ENCODE measurements around the gene SHPK.

SHPK gene

DNA sequence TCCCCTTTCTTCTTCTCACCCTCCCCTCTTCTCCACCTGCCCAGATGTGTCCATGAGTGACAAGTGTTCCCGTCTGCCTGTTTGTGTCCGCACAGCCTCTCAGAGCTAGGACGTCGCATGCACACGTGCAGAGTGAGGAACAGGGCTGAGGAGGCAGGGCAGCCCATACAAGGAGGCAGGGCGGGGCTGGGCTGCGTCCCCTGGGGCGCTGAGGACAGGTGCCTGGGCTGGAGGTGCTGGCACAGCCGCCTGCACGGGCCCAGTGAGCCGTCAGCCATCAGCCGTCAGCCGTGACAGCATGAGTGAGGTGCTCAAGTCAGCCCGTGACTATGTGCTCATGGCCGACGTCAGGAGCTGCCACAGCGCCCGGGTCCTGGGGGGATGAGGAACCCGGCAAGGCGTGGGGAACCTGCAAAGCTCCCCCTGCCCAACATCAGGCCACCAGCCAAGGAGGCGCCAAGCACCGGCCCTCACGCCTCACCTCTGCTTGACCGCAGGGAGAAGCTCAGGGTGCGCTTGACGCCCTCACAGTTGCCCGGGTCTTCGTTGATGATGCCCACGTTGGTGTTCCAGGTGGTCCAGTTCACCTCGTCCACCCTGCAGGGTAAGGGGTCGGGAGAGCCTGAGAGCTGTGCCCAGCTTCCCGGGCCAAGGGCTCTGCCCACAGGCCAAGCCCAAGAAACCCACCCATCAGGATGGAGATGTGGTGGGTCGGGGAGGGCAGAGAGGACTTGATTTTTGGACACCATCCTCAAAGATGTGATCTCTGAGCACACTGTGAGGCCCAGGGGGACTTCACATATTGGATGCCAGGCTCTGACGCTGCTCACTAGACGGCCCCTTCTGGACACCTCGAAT, 64.8 kb downstream of the SHPK start:
- H3K4me3 ChIP-seq (ENCODE audit: low read length in 2 of 2): peak overlapping the region in 1 of 2 donors; percentile 69
- no CpG with 5 or more reads among the region's 36 CpGs for WGBS, 2 donors (ENCODE audit: extremely low coverage in 2 of 2, insufficient read length in 2 of 2, insufficient replicate concordance in 1 of 2)

DNA sequence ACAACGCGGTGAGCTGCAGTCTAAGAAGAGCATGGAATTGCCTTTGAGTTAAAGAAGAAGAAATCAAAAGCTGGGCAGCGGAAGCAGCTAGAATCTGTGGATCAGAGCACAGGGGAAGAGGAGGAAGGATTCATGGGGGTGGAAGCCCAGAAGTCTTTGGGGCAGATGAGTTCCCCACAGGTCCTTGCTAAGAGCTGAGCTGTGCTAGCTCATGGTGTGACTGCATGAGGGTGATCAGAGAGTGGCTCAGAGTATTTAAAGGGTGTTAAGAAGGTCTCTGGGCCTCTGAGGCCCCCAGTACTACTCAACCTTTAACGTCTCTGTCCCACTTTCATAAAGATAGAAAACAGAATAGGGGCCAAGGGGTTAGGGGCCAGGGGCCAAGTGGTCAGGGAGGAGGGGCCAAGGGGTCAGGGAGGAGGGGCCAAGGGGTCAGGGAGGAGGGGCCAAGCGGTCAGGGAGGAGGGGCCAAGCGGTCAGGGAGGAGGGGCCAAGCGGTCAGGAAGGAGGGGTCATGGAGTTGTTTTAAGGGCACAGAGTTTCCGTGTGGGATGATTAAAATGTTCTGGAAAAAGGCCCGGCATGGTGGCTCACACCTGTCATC, 66.4 kb downstream of the SHPK start:
- H3K14ac ChIP-seq (ENCODE audit: low read length): no peak overlapping the region
- WGBS, 2 donors (ENCODE audit: extremely low coverage in 2 of 2, insufficient read length in 2 of 2, insufficient replicate concordance in 1 of 2): no CpG with 5 or more reads among the region's 9 CpGs
- H4K91ac ChIP-seq (ENCODE audit: low read depth, low read length, poor library complexity): no peak overlapping the region
- peaks cover 4% of the 10 kb centered on the region for H3K79me1 ChIP-seq (ENCODE audit: low read depth, low read length)
- no peak overlapping the region for H2BK15ac ChIP-seq (ENCODE audit: low read length)
- no peak overlapping the region for H4K8ac ChIP-seq (ENCODE audit: low read depth, low read length)
- no peak overlapping the region for H3K4me3 ChIP-seq (ENCODE audit: low read length in 2 of 2)
- no peak overlapping the region for H3K4me2 ChIP-seq (ENCODE audit: insufficient read depth, low read length, poor library complexity, severe bottlenecking)
- peaks cover 0 to 6% of the 10 kb centered on the region in 2 donors for H3K9me3 ChIP-seq (replicated peaks in 1 of 2; ENCODE audit: control insufficient read depth in 2 of 2, insufficient read depth in 1 of 2, low read depth in 1 of 2, low read length in 2 of 2)
- peaks cover 9 to 39% of the 10 kb centered on the region in 2 donors for H3K36me3 ChIP-seq (replicated peaks in 1 of 2; ENCODE audit: control insufficient read depth in 2 of 2, insufficient read depth in 2 of 2, low read length in 2 of 2)
- H3K27ac ChIP-seq (replicated peaks; ENCODE audit: low read length): no peak overlapping the region
- no peak overlapping the region for H2BK5ac ChIP-seq (ENCODE audit: low read length)
- no peak overlapping the region for H3K18ac ChIP-seq (ENCODE audit: low read length)
- no peak overlapping the region for H3K9ac ChIP-seq (ENCODE audit: low read depth, low read length, poor library complexity)
- no peaks in the 10 kb centered on the region for H3K27me3 ChIP-seq (ENCODE audit: control insufficient read depth in 3 of 3, insufficient read depth in 3 of 3, low read depth in 1 of 3, low read length in 3 of 3)
- no peaks in the 10 kb centered on the region for H3K4me1 ChIP-seq (ENCODE audit: control insufficient read depth in 2 of 2, insufficient read depth in 1 of 2, low read depth in 1 of 2, low read length in 2 of 2)
- H2AK5ac ChIP-seq (ENCODE audit: low read depth, low read length): no peak overlapping the region
- no peak overlapping the region for H2BK12ac ChIP-seq (ENCODE audit: low read length)
- no peak for DNase-seq (ENCODE audit: low spot score)
- H3K23ac ChIP-seq (ENCODE audit: low read depth, low read length, poor library complexity): no peak overlapping the region
- H2AFZ ChIP-seq (ENCODE audit: low read length): no peak overlapping the region
- no peak overlapping the region for H2BK120ac ChIP-seq (ENCODE audit: low read depth, low read length)
- H3K4ac ChIP-seq (ENCODE audit: low read length): no peak overlapping the region

More for the DNA sequence above, 64.8 kb downstream of the SHPK start:
- no peak overlapping the region for H3K4me2 ChIP-seq (ENCODE audit: insufficient read depth, low read length, poor library complexity, severe bottlenecking)
- H3K4me1 ChIP-seq (ENCODE audit: control insufficient read depth in 2 of 2, insufficient read depth in 1 of 2, low read depth in 1 of 2, low read length in 2 of 2): no peaks in the 10 kb centered on the region
- H2AFZ ChIP-seq (ENCODE audit: low read length): no peak overlapping the region
- no peak overlapping the region for H3K9ac ChIP-seq (ENCODE audit: low read depth, low read length, poor library complexity)
- peaks cover 4% of the 10 kb centered on the region for H3K79me1 ChIP-seq (ENCODE audit: low read depth, low read length)
- peak overlapping the region; percentile 91 for H3K23ac ChIP-seq (ENCODE audit: low read depth, low read length, poor library complexity)
- H2BK15ac ChIP-seq (ENCODE audit: low read length): no peak overlapping the region
- H3K4ac ChIP-seq (ENCODE audit: low read length): no peak overlapping the region
- H3K18ac ChIP-seq (ENCODE audit: low read length): no peak overlapping the region
- DNase-seq (ENCODE audit: low spot score): no peak
- peak overlapping the region; percentile 28 for H2AK5ac ChIP-seq (ENCODE audit: low read depth, low read length)
- no peaks in the 10 kb centered on the region for H3K27me3 ChIP-seq (ENCODE audit: control insufficient read depth in 3 of 3, insufficient read depth in 3 of 3, low read depth in 1 of 3, low read length in 3 of 3)
- no peak overlapping the region for H2BK120ac ChIP-seq (ENCODE audit: low read depth, low read length)
- H4K91ac ChIP-seq (ENCODE audit: low read depth, low read length, poor library complexity): no peak overlapping the region
- H2BK12ac ChIP-seq (ENCODE audit: low read length): no peak overlapping the region
- no peak overlapping the region for H2BK5ac ChIP-seq (ENCODE audit: low read length)
- H3K27ac ChIP-seq (replicated peaks; ENCODE audit: low read length): no peak overlapping the region
- no peaks in the 10 kb centered on the region for H3K9me3 ChIP-seq (replicated peaks in 1 of 2; ENCODE audit: control insufficient read depth in 2 of 2, insufficient read depth in 1 of 2, low read depth in 1 of 2, low read length in 2 of 2)
- no peak overlapping the region for H4K8ac ChIP-seq (ENCODE audit: low read depth, low read length)
- H3K14ac ChIP-seq (ENCODE audit: low read length): no peak overlapping the region
- peaks cover 5 to 34% of the 10 kb centered on the region in 2 donors for H3K36me3 ChIP-seq (replicated peaks in 1 of 2; ENCODE audit: control insufficient read depth in 2 of 2, insufficient read depth in 2 of 2, low read length in 2 of 2)

DNA sequence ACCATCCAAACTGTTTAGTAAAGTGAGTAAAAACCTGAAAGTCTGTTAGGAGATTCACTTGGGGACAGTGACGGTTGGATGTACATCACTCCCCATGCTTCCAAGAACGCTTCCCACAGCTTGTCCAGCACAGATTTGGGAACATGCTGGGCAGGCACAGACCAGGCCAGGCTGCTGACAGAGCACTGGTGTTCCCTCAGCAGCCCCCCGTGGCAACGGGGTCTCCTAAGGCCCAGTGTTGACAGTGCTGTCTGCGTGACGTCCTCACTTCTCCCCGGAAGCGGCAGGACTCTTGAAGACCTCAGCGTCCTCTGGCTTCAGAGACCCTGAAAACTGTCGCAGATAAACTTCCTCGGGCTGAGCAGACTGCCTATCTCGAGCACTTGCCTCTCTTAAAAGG, 69.5 kb downstream of the SHPK start:
- Histone ChIP-seq H3K9me3 (replicated peaks in 1 of 2; ENCODE audit: control insufficient read depth in 2 of 2, insufficient read depth in 1 of 2, low read depth in 1 of 2, low read length in 2 of 2) (peaks cover 0 to 6% of the 10 kb centered on the region in 2 donors), H3K4ac (ENCODE audit: low read length) (no peak overlapping the region), H2AK5ac (ENCODE audit: low read depth, low read length) (no peak overlapping the region), H3K4me2 (ENCODE audit: insufficient read depth, low read length, poor library complexity, severe bottlenecking) (no peak overlapping the region), H2BK5ac (ENCODE audit: low read length) (no peak overlapping the region), H3K4me1 (ENCODE audit: control insufficient read depth in 2 of 2, insufficient read depth in 1 of 2, low read depth in 1 of 2, low read length in 2 of 2) (peaks cover 0 to 3% of the 10 kb centered on the region in 2 donors), H3K27me3 (ENCODE audit: control insufficient read depth in 3 of 3, insufficient read depth in 3 of 3, low read depth in 1 of 3, low read length in 3 of 3) (no peaks in the 10 kb centered on the region), H2BK120ac (ENCODE audit: low read depth, low read length) (no peak overlapping the region), H2BK15ac (ENCODE audit: low read length) (no peak overlapping the region), H2BK12ac (ENCODE audit: low read length) (no peak overlapping the region), H3K27ac (replicated peaks; ENCODE audit: low read length) (no peak overlapping the region), H3K9ac (ENCODE audit: low read depth, low read length, poor library complexity) (no peak overlapping the region), H3K18ac (ENCODE audit: low read length) (no peak overlapping the region), H4K8ac (ENCODE audit: low read depth, low read length) (no peak overlapping the region), H3K4me3 (ENCODE audit: low read length in 2 of 2) (no peak overlapping the region), H3K79me1 (ENCODE audit: low read depth, low read length) (peaks cover 4% of the 10 kb centered on the region), H3K36me3 (replicated peaks in 1 of 2; ENCODE audit: control insufficient read depth in 2 of 2, insufficient read depth in 2 of 2, low read length in 2 of 2) (peaks cover 8 to 25% of the 10 kb centered on the region in 2 donors), H2AFZ (ENCODE audit: low read length) (no peak overlapping the region), H3K23ac (ENCODE audit: low read depth, low read length, poor library complexity) (no peak overlapping the region), H4K91ac (ENCODE audit: low read depth, low read length, poor library complexity) (no peak overlapping the region), H3K14ac (ENCODE audit: low read length) (no peak overlapping the region)
- WGBS, 2 donors (ENCODE audit: extremely low coverage in 2 of 2, insufficient read length in 2 of 2, insufficient replicate concordance in 1 of 2): no CpG with 5 or more reads among the region's 12 CpGs
- no peak for DNase-seq (ENCODE audit: low spot score)

- no peak overlapping the region for H3K4me2 ChIP-seq (ENCODE audit: insufficient read depth, low read length, poor library complexity, severe bottlenecking)
- no peak overlapping the region for H3K27ac ChIP-seq (replicated peaks; ENCODE audit: low read length)
- H3K79me1 ChIP-seq (ENCODE audit: low read depth, low read length): no peaks in the 10 kb centered on the region
- peaks cover 0 to 6% of the 10 kb centered on the region in 2 donors for H3K9me3 ChIP-seq (replicated peaks in 1 of 2; ENCODE audit: control insufficient read depth in 2 of 2, insufficient read depth in 1 of 2, low read depth in 1 of 2, low read length in 2 of 2)
- H3K9ac ChIP-seq (ENCODE audit: low read depth, low read length, poor library complexity): no peak overlapping the region
- H3K14ac ChIP-seq (ENCODE audit: low read length): no peak overlapping the region
- H4K91ac ChIP-seq (ENCODE audit: low read depth, low read length, poor library complexity): no peak overlapping the region
- H2AFZ ChIP-seq (ENCODE audit: low read length): no peak overlapping the region
- H2AK5ac ChIP-seq (ENCODE audit: low read depth, low read length): no peak overlapping the region
- DNase-seq (ENCODE audit: low spot score): no peak
- whole genome bisulfite sequencing, 2 donors (ENCODE audit: extremely low coverage in 2 of 2, insufficient read length in 2 of 2, insufficient replicate concordance in 1 of 2): no CpG with 5 or more reads among the region's 4 CpGs
- peaks cover 0 to 3% of the 10 kb centered on the region in 2 donors for H3K4me1 ChIP-seq (ENCODE audit: control insufficient read depth in 2 of 2, insufficient read depth in 1 of 2, low read depth in 1 of 2, low read length in 2 of 2)
- H4K8ac ChIP-seq (ENCODE audit: low read depth, low read length): no peak overlapping the region
- H3K4me3 ChIP-seq (ENCODE audit: low read length in 2 of 2): no peak overlapping the region
- H2BK15ac ChIP-seq (ENCODE audit: low read length): no peak overlapping the region
- no peaks in the 10 kb centered on the region for H3K27me3 ChIP-seq (ENCODE audit: control insufficient read depth in 3 of 3, insufficient read depth in 3 of 3, low read depth in 1 of 3, low read length in 3 of 3)
- H2BK120ac ChIP-seq (ENCODE audit: low read depth, low read length): no peak overlapping the region
- no peak overlapping the region for H2BK5ac ChIP-seq (ENCODE audit: low read length)
- no peak overlapping the region for H3K18ac ChIP-seq (ENCODE audit: low read length)
- peaks cover 5 to 17% of the 10 kb centered on the region in 2 donors for H3K36me3 ChIP-seq (replicated peaks in 1 of 2; ENCODE audit: control insufficient read depth in 2 of 2, insufficient read depth in 2 of 2, low read length in 2 of 2)
- H2BK12ac ChIP-seq (ENCODE audit: low read length): no peak overlapping the region
- H3K23ac ChIP-seq (ENCODE audit: low read depth, low read length, poor library complexity): no peak overlapping the region
- no peak overlapping the region for H3K4ac ChIP-seq (ENCODE audit: low read length)
Observed at GRCh38 chr17:3565143-3565542, 70.9 kb downstream of the SHPK start.

Measured in neuronal stem cell (in vitro differentiated cells).